HG03378 (cell line): Measurements from ENCODE around the gene IGF2R.
"Not testable (repeated sequence)": the region's sequence is repeated elsewhere in the genome, so short reads cannot be mapped to it uniquely, and the experiment has no call there.

Experiments
- ATAC-seq: cut with Tn5 transposase; IDR thresholded peaks from one replicate; pipeline ENCODE4 v1.9.1; 2021; ENCODE audit warnings: mild to moderate bottlenecking, moderate library complexity; ENCODE audit not compliant: unreplicated experiment

Gene IGF2R

GRCh38 chr6:159996626-159997497 is 28.0 kb downstream of the IGF2R start:
- ATAC-seq = no peak

- no peak for ATAC-seq
Measured at GRCh38 chr6:159997498-159998101, 28.7 kb downstream of the IGF2R start.

- ATAC-seq = no peak
Measured at GRCh38 chr6:159998538-159998937, 29.7 kb downstream of the IGF2R start.

GRCh38 chr6:159999240-159999671 is 30.4 kb downstream of the IGF2R start:
- no peak for ATAC-seq

GRCh38 chr6:160000280-160000704 is 31.4 kb downstream of the IGF2R start:
- ATAC-seq = no peak

- ATAC-seq = not testable (repeated sequence)
Measured at GRCh38 chr6:160000893-160001427, 32.1 kb downstream of the IGF2R start.

- no peak for ATAC-seq
Measured at GRCh38 chr6:160002882-160003281, 34.0 kb downstream of the IGF2R start.

GRCh38 chr6:160004018-160004417 is 35.1 kb downstream of the IGF2R start:
- ATAC-seq = no peak

- no peak for ATAC-seq
Measured at GRCh38 chr6:160004419-160005175, 35.7 kb downstream of the IGF2R start.

GRCh38 chr6:160005211-160005610 is 36.3 kb downstream of the IGF2R start:
- no peak for ATAC-seq

GRCh38 chr6:160005861-160006540 is 37.1 kb downstream of the IGF2R start:
- no peak for ATAC-seq

GRCh38 chr6:160007145-160007544 is 38.3 kb downstream of the IGF2R start:
- ATAC-seq = no peak

- no peak for ATAC-seq
Measured at GRCh38 chr6:160007611-160008010, 38.7 kb downstream of the IGF2R start.

GRCh38 chr6:160010067-160010466 is 41.2 kb downstream of the IGF2R start:
- ATAC-seq = no peak

GRCh38 chr6:160013987-160014868 is 45.3 kb downstream of the IGF2R start:
- ATAC-seq = peak; percentile 62

GRCh38 chr6:160014869-160015182 is 45.9 kb downstream of the IGF2R start:
- ATAC-seq = no peak

- no peak for ATAC-seq
Measured at GRCh38 chr6:160015778-160016684, 47.1 kb downstream of the IGF2R start.

- ATAC-seq = no peak
Measured at GRCh38 chr6:160022101-160022500, 53.2 kb downstream of the IGF2R start.

- ATAC-seq = no peak
Measured at GRCh38 chr6:160022793-160023192, 53.9 kb downstream of the IGF2R start.
